GM18870 (cell line): ENCODE measurements around the gene NCOA3.

Experiments
- ATAC-seq: cut with Tn5 transposase; IDR thresholded peaks from one replicate; pipeline ENCODE4 v1.9.1; 2021; ENCODE audit warnings: moderate library complexity; ENCODE audit not compliant: unreplicated experiment

Gene NCOA3

DNA sequence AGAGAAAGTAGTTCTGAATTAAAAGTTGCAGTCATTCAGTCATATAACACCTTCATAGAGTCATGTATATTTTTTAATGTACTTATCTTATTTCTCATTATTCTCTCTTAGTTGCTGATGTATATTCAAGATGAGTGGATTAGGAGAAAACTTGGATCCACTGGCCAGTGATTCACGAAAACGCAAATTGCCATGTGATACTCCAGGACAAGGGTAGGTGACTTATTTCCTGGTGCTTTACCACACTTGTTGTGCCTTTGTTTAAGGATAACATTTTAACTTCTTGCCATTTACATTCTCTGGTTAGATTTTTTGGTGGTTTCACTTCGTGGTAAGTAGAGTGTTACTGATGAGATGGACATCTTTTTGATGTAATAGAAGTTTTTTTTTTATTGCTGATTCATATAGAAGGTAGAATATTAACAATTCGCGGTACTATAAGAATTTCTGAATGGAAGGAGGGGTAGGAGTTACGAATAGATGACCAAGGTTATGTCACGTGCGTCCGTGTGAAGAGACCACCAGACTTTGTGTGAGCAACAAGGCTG is 120.5 kb downstream of the NCOA3 start:
- no peak for ATAC-seq

DNA sequence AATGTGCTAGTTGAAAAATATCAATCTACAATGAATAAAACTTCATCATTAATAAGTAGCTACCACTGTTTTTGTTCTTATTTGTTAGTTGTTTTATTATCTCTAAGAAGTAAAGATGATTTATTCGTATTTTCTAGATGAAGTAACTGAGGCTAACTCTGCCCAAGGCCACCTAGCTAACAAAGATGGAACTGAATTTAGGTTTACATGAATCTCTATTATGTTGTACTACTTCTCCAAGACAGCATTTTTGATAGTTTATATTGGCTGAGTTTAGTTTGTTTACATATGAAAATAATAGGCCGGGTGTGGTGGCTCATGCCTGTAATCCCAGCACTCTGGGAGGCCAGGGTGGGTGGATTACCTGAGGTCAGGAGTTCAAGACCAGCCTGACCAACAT is 121.5 kb downstream of the NCOA3 start:
- ATAC-seq: no peak

DNA sequence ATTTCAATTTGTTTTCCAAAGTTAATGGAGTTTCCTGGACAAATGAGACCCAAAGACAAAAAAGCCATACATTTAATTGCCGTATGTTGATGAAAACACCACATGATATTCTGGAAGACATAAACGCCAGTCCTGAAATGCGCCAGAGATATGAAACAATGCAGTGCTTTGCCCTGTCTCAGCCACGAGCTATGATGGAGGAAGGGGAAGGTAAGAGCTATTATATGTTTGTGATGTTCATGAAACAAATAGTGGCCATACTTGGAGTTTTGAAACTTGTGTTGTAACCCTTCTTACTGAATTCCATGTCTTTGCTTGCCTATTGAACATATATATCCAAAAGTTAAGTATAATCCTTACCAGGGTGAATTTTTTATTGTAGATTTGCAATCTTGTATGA is 125.9 kb downstream of the NCOA3 start:
- no peak for ATAC-seq

DNA sequence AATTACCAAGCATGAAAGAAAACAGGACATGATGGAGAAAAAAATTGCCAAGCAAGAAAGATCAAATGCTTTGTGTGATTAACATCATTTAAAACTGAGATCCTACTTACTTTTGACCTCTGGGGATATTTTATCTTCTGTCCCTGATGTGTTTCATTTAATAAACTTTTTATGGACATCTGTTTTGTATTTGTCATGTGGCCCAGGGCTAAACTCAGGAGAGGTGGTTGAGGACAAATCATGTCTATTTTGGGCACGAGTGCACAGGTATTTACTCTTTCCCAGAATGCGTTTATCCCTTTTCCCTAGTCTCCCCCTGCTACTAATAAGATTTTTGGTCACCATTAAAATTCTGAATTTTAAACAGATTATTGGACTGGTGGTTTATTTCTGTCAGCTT is 128.2 kb downstream of the NCOA3 start:
- ATAC-seq: no peak

DNA sequence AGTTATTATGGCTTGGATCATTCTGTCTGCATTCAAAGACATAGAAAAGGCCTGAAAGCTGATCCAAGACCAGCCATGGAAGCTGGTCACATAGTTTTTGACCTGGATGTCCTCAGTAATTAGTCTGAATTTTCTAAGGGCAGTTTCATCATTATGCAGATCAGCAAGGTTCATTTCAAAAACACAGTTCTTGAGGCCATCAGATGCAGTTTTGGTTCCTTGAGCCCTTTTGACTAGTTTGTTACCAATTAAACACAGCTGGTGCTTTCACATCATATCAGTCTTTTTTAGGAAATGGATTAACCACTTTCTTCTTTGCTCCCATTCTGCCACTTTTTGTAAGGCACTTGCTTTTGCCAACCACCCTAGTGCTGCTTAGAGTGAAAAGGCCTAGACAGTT is 129.4 kb downstream of the NCOA3 start:
- ATAC-seq: no peak

DNA sequence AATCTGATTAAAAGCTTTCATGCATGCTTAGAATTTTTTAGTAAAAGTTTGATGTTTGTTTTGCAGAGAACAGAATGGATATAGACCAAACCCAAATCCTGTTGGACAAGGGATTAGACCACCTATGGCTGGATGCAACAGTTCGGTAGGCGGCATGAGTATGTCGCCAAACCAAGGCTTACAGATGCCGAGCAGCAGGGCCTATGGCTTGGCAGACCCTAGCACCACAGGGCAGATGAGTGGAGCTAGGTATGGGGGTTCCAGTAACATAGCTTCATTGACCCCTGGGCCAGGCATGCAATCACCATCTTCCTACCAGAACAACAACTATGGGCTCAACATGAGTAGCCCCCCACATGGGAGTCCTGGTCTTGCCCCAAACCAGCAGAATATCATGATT is 133.6 kb downstream of the NCOA3 start:
- no peak for ATAC-seq

DNA sequence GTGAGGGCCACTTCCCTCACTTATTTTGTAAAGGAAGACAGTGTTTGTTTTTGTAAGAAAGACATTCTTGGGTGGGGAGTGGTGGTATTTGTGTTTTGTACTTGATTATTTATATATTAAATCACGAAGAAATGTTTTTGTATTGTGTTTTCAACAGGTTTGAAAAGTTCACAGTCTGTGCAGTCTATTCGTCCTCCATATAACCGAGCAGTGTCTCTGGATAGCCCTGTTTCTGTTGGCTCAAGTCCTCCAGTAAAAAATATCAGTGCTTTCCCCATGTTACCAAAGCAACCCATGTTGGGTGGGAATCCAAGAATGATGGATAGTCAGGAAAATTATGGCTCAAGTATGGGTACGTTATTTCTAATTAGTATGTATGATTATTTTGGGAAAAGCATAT is 137.2 kb downstream of the NCOA3 start:
- ATAC-seq: no peak

DNA sequence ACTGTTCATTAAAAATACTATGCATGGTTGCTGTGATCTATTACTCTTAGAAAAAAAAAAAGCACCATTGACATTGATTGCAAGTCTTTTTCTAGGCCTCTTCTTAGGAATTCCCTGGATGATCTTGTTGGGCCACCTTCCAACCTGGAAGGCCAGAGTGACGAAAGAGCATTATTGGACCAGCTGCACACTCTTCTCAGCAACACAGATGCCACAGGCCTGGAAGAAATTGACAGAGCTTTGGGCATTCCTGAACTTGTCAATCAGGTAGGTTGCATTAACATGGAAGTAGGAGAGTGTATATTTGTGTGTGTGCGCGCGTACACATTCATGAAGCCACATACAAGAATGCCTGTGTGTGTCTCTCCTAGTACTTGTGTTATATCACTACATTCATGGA is 140.4 kb downstream of the NCOA3 start:
- no peak for ATAC-seq

DNA sequence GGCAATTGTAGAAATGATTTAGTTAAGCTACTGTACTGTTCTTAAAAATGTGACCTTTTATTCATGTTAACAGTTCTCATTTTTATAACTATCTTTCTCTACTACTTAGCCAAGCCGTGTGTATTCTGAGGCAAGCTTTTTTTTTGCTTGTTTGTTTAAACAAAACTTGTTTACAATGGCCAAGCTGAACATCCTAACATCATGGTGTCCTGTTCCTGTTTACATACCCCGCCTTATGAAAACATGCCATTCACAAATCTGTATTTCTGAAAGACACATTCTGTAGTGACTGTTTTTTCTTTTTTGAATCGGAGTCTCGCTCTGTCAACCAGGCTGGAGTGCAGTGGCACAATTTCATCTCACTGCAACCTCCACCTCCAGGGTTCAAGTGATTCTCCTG is 140.9 kb downstream of the NCOA3 start:
- no peak for ATAC-seq

DNA sequence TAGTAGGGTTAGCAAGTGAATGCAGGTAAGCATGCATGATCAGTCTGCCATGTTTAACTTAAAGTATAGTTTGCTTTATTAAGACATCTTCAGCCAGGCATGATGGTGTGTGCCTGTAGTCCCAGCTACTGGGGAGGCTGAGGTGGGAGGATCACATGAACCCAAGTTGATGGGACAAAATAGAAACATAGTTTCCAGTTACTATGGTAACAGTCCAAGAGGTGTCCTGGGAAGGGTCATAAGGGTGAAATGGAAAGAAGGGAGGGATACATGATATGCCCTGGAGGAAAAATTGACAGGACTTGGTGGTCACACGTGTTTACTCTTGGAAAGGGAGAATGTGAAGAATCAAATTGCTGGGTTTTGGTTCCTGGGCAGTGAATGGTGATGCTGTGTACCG is 143.9 kb downstream of the NCOA3 start:
- ATAC-seq: no peak

DNA sequence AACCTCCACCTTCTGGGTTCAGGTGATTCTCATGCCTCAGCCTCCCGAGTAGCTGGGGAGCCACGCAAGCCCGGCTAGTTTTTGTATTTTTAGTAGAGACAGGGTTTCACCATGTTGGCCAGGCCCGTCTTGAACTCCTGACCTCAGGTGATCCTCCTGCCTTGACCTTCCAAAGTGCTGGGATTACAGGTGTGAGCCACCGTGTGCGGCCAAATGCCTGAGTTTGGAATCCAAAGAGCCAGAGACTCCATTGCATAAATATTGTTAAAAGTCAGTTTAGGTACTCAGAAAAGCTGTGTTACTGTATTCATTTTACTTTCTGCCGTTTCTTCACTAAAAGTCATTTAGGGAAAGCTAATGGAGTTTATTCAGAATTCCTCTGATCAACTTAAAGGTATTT is 146.3 kb downstream of the NCOA3 start:
- ATAC-seq: no peak

DNA sequence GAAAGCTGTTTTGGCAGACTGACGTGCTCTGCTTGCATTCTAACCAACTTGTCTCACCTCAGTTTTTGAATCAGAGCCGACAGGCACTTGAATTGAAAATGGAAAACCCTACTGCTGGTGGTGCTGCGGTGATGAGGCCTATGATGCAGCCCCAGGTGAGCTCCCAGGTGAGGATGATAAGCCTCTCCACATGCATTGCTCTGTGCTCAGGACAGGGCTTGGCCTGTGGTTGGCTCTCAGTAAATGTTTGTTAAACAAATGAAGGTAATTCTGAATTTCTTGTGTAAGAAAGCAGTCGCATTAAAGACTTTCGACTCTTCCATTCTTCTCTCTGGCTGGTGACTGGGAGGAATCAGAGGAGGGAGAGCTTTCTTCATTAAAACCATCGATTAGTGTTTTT is 147.3 kb downstream of the NCOA3 start:
- no peak for ATAC-seq

DNA sequence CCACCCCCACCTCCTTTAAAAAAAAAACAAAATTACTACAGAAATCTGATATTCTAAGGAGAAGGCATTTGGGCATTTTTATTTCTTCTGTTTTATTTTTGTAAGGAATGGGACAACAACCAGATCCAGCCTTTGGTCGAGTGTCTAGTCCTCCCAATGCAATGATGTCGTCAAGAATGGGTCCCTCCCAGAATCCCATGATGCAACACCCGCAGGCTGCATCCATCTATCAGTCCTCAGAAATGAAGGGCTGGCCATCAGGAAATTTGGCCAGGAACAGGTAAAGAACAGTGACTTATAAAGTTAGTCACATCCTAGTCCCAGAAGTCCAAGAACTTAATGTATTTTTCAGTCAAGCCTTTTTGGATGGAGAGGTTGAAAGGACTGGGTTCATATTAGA is 150.6 kb downstream of the NCOA3 start:
- no peak for ATAC-seq

DNA sequence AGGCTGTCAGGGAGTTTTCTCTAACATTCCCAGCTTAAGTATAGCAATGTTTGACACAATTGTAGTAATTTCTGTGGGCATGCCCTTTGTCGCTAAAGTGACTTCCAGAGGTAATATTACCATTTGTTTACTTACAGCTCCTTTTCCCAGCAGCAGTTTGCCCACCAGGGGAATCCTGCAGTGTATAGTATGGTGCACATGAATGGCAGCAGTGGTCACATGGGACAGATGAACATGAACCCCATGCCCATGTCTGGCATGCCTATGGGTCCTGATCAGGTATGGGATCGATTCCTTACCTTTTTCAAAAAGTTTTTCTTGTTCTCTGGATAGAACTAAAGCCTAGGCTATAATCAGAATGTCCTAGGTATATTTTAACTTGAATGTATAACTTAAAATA is 151.1 kb downstream of the NCOA3 start:
- ATAC-seq: no peak

DNA sequence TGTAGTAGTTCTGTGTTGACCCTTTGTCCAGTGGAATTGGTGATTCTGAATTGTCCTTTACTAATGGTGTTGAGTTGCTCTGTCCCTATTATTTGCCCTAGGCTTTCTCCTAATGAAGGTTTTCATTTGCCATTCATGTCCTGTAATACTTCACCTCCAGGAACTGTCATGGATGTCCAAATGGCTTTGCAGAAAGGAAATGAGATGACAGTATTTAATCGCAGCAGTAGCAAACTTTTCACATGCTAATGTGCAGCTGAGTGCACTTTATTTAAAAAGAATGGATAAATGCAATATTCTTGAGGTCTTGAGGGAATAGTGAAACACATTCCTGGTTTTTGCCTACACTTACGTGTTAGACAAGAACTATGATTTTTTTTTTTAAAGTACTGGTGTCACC is 152.2 kb downstream of the NCOA3 start:
- no peak for ATAC-seq

DNA sequence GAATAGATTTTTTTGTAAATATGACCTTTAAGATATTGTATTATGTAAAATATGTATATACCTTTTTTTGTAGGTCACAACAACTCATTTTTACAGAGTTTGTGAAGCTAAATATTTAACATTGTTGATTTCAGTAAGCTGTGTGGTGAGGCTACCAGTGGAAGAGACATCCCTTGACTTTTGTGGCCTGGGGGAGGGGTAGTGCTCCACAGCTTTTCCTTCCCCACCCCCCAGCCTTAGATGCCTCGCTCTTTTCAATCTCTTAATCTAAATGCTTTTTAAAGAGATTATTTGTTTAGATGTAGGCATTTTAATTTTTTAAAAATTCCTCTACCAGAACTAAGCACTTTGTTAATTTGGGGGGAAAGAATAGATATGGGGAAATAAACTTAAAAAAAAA is 152.7 kb downstream of the NCOA3 start:
- no peak for ATAC-seq

DNA sequence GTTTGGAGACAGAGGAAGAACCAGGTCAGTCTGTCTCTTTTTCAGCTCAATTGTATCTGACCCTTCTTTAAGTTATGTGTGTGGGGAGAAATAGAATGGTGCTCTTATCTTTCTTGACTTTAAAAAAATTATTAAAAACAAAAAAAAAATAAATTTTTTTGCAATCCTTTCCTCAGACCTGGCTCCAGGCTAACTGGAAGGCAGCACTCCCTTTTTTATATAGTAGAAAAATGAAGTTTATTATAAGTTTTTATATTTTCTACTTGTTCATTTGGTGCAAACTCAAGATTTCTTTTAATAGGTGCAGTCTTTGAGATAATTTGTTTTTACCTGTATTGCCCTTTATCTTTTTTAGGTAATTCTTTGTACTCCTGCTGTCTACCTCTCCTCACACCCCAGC is 153.9 kb downstream of the NCOA3 start:
- no peak for ATAC-seq

DNA sequence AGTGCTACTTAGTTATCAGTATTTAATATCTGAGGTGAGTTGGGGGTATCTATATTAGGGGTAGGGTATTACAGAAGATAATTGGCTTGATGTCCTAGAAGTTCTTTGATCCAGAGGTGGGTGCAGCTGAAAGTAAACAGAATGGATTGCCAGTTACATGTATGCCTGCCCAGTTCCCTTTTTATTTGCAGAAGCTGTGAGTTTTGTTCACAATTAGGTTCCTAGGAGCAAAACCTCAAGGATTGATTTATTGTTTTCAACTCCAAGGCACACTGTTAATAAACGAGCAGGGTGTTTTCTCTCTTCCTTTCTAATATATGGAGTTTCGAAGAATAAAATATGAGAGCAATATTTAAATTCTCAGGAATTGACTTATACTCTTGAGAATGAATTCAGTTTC is 154.6 kb downstream of the NCOA3 start:
- no peak for ATAC-seq

DNA sequence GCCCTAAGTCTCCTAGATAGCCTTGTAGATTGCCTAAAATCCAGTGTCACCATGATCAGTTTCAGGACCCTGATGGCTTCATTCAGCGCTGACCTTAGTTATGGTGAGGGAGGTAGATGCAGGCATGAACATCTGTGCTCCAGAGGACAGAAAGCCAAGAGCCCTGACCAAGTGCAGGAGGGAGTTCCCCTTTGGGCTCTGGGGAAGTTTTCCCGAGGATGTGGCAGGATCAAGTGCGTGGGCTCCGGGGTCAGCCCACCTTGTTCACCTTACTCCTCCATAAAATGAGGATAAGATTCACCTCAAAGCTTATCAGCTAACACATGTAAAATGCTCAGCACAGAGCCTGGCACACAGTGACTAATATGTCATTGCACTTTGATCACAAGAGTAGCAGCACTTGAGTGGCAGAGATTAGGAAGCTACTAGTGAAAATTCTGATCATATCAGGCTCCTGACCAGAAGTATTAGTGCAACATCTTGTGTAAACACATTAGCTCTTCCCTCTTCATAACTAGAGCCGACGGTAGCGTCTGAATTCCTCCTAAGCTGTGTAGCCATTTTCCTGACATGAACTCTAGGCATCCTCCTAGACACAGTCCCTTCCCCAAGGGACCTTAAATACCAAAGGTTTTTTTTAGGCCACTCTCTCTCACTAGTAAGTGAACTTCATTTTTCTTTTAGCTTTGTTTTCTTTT is 158.4 kb downstream of the NCOA3 start:
- ATAC-seq: no peak

DNA sequence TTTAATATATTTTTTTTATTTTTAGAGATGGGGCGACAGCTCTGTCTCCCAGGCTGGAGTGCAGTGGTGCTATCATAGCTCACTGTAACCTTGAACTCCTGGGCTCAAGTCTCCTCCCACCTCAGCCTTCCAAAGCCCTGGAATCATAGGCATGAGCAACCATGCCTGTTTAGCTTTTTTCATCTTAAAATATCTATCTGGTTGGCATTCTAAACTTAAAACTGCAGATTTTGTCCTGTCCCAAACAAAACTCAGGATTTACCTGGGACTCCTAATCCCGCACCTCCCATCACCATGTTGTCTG is 158.9 kb downstream of the NCOA3 start:
- no peak for ATAC-seq

DNA sequence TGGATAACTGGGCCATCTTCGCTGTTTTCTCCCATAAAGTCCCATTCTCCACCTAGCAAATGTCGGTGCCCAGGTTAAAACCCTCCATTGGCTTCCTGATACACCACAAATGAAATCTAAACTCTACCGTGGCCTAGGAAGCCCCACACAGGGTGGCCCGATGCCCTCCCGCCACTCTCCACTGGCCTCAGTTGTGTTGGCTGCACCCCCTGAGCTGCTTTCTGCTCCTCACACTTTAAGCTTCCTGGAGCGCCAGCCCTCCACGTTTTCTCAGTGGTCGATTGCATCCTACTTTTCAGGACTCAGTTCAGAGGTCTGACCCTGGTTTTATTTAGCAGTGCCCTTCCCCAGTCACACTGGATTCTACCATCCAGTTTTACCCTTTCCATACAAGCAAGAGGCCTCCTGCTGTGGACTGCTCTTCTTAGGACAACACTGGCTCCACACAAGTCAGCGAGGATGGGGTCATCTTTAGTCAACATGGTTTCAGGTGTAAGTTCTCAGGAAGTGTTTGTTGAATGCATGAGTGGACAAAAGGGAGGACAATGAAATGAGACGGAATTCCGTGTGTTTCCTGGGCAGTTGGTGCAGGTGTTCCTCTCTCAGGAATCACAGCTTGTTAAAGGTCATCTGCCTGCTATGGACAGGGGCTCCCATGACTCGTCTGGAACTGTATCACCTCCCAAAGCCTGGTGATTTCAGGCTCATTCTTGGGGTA is 159.5 kb downstream of the NCOA3 start:
- no peak for ATAC-seq

DNA sequence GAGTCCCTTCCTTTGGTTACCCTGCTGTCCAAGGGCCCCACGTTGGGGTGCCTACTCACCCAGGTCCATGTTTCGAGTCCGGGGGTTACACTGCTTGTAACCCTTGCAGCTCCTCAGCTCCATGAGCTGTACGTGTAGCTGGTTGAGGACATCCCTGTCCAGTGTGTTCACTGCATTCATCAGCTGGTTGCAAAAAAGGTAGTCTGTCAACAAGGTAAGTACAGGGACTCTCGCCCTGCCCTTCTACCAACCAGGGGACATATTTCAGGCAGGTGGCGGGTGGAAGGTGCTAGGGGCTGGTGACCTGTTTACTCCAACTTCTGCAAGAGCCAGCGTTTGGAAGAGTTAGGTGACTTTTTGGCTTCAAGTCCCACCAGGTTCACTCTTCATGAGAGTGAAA is 160.0 kb downstream of the NCOA3 start:
- no peak for ATAC-seq
